Spleen (tissue), 7 donors: ENCODE results near the gene TMEM259.

Experiments
- CTCF ChIP-seq, 11 experiments: fragments of 200-600 bp in 7 of 11; fragments of 450-650 bp in 4 of 11; sonication (generic) in 4 of 11; IDR thresholded peaks in 8 of 11; conservative IDR thresholded peaks in 3 of 11; 1 replicate in 7 of 11; 2 replicates in 4 of 11; pipeline versions ENCODE4 v1.4.0 to v1.8.0; 2016 to 2021; ENCODE audit warnings: antibody characterized with exemption in 11 of 11, inconsistent platforms in 4 of 11, mild to moderate bottlenecking in 1 of 11
- POLR2A ChIP-seq, 3 donors: fragments of 450-650 bp; IDR thresholded peaks; one replicate each; pipeline ENCODE4 v1.5.1; 2017; ENCODE audit warnings: antibody characterized with exemption in 3 of 3, mild to moderate bottlenecking in 1 of 3
- donor health status: DM: no; HTN: no; CAD: no; lungs with moderate emphysema.
- donor health status: DM: no; HTN: no; CAD: no.
- donor health status: DM: no; HTN: no; CAD: no.

DNA sequence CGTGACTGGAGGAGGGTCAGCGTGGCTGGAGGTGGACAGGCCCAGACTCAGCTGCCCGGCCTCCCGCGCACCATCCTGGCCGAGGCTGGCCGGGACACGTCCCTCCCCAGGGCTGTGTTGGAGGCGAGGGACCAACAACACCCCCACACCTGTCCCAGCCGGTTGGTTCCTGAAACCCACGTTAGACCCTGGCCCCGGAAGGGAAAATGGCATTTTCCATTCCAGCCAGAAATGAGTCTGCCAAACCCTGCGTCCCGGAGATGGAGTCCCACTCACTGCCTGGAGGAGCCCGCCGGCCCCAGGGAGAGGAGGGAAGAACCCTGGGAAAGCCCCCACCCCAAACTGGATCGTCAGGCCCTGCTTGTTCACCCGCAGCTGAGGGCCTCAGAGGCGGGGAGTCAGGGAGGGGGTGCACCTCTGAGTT is 41.6 kb downstream of the TMEM259 start:
- TF ChIP-seq CTCF (IDR thresholded peaks at IDR 0.05 in 8 of 11, conservative IDR thresholded peaks at IDR 0.05 in 3 of 11), result no peak
- TF ChIP-seq POLR2A (IDR thresholded peaks at IDR 0.05), result no peak
